Ishikawa (cell line): ENCODE measurements around the gene SCN9A.

Source experiments
- CEBPB ChIP-seq: IDR thresholded peaks from 2 replicates; pipeline ENCODE4 v1.6.1; 2012
- CREB1 ChIP-seq: IDR thresholded peaks from 2 replicates; pipeline ENCODE4 v1.6.1; 2012; ENCODE audit warnings: low read depth
- EGR1 ChIP-seq: IDR thresholded peaks from 2 replicates; pipeline ENCODE4 v1.6.1; 2012
- EP300 ChIP-seq: IDR thresholded peaks from 2 replicates; pipeline ENCODE4 v1.6.1; 2012; ENCODE audit warnings: borderline replicate concordance
- FOXM1 ChIP-seq: IDR thresholded peaks from 2 replicates; pipeline ENCODE4 v1.6.1; 2012; ENCODE audit warnings: low read depth, borderline replicate concordance
- MAX ChIP-seq: IDR thresholded peaks from 2 replicates; pipeline ENCODE4 v1.6.1; 2012
- RAD21 ChIP-seq: IDR thresholded peaks from 2 replicates; pipeline ENCODE4 v1.6.1; 2012; ENCODE audit warnings: low read depth
- REST ChIP-seq: IDR thresholded peaks from 2 replicates; pipeline ENCODE4 v1.6.1; 2012; ENCODE audit warnings: low read depth, mild to moderate bottlenecking
- TAF1 ChIP-seq: IDR thresholded peaks from 2 replicates; pipeline ENCODE4 v1.6.1; 2012; ENCODE audit warnings: low read depth, mild to moderate bottlenecking
- TCF12 ChIP-seq: IDR thresholded peaks from 2 replicates; pipeline ENCODE4 v1.6.1; 2012; ENCODE audit warnings: low read depth
- TEAD4 ChIP-seq: IDR thresholded peaks from 2 replicates; pipeline ENCODE4 v1.6.1; 2012
- USF1 ChIP-seq: IDR thresholded peaks from 2 replicates; pipeline ENCODE4 v1.6.1; 2012
- YY1 ChIP-seq: IDR thresholded peaks from 2 replicates; pipeline ENCODE4 v1.6.1; 2012; ENCODE audit warnings: low read depth

- TF ChIP-seq MAX (no peak), EGR1 (no peak), CREB1 (no peak), REST (no peak), TAF1 (no peak), USF1 (no peak), RAD21 (no peak), FOXM1 (no peak), EP300 (no peak), CEBPB (no peak), TEAD4 (no peak), YY1 (no peak), TCF12 (no peak)
These were observed 25.2 kb downstream of the SCN9A start for GRCh38 chr2:166350525-166350924.
